Kidney epithelial cell (primary cell): ENCODE data around the gene PEAR1. TPM values are rescaled to one million over a fixed set of nuclear protein-coding genes. Genes with fewer than 3 reads are reported as not detected.

ENCODE experiments used
- DNase-seq: peaks from one replicate; pipeline ENCODE4 v3.0.0-alpha.2; 2010; ENCODE audit warnings: low read depth
- H3K27me3 ChIP-seq: 2 replicates; pipeline ENCODE4 v1.6.0; 2011; ENCODE audit warnings: low read length; ENCODE audit not compliant: control insufficient read depth, insufficient read depth
- H3K36me3 ChIP-seq: 2 replicates; pipeline ENCODE4 v1.5.1; 2011; ENCODE audit warnings: low read length; ENCODE audit not compliant: control insufficient read depth, insufficient read depth
- H3K4me3 ChIP-seq: 2 replicates; pipeline ENCODE4 v1.5.1; 2011; ENCODE audit warnings: low read depth, mild to moderate bottlenecking, control low read depth, low read length
- CTCF ChIP-seq: IDR thresholded peaks from 2 replicates; pipeline ENCODE4 v1.5.1; 2011; ENCODE audit warnings: mild to moderate bottlenecking, moderate library complexity, low read length, control low read depth, inconsistent platforms; ENCODE audit not compliant: insufficient read depth, poor library complexity, severe bottlenecking
- total RNA-seq: library from RNA; depleted of rRNA; stranded (reverse); fragments of >200 nt; gene quantifications from 2 replicates; pipeline ENCODE4 v1.2.3, GENCODE V29; 2015

Gene PEAR1
- total RNA-seq, 1 donor from 2014 or later: 10.3 TPM

- no peak for TF ChIP-seq CTCF
- Histone ChIP-seq H3K4me3 (no peak overlapping the region), H3K36me3 (no peaks in the 10 kb centered on the region), H3K27me3 (no peaks in the 10 kb centered on the region)
- no peak for DNase-seq
Measured at GRCh38 chr1:156898971-156899664, 5.6 kb downstream of the PEAR1 start.

GRCh38 chr1:156899956-156900718 lies 6.6 kb downstream of the PEAR1 start:
- Histone ChIP-seq H3K27me3 (no peaks in the 10 kb centered on the region), H3K36me3 (no peaks in the 10 kb centered on the region), H3K4me3 (no peak overlapping the region)
- TF ChIP-seq CTCF: no peak
- no peak for DNase-seq

- no peaks in the 10 kb centered on the region for H3K27me3 ChIP-seq
- H3K36me3 ChIP-seq: no peaks in the 10 kb centered on the region
- no peak overlapping the region for H3K4me3 ChIP-seq
- no peak for DNase-seq
- TF ChIP-seq CTCF: no peak
Measured at GRCh38 chr1:156900896-156901589, 7.5 kb downstream of the PEAR1 start.

GRCh38 chr1:156901590-156901900 lies 8.0 kb downstream of the PEAR1 start:
- no peak for TF ChIP-seq CTCF
- Histone ChIP-seq H3K4me3 (no peak overlapping the region), H3K27me3 (no peaks in the 10 kb centered on the region), H3K36me3 (no peaks in the 10 kb centered on the region)
- no peak for DNase-seq

- no peaks in the 10 kb centered on the region for H3K36me3 ChIP-seq
- no peak for DNase-seq
- no peak for TF ChIP-seq CTCF
- no peaks in the 10 kb centered on the region for H3K27me3 ChIP-seq
- no peak overlapping the region for H3K4me3 ChIP-seq
Measured at GRCh38 chr1:156901966-156902915, 8.7 kb downstream of the PEAR1 start.
